ENCODE measurements around the gene TFF3. TPM values are rescaled to one million over a fixed set of nuclear protein-coding genes. Genes with fewer than 3 reads are reported as not detected.

TFF3 gene
- total RNA-seq, 1 donor from 2014 or later, result 5.5 TPM

- DNase-seq (ENCODE audit: low spot score), result no peak
These were observed 42.1 kb downstream of the TFF3 start for GRCh38 chr21:42272984-42273600.

GRCh38 chr21:42272109-42272962 lies 42.9 kb downstream of the TFF3 start:
- no peak for DNase-seq (ENCODE audit: low spot score)

- no peak for DNase-seq (ENCODE audit: low spot score)
These were observed 44.1 kb downstream of the TFF3 start for GRCh38 chr21:42271065-42271464.

- no peak for DNase-seq (ENCODE audit: low spot score)
These were observed 45.8 kb downstream of the TFF3 start for GRCh38 chr21:42269386-42269785.

GRCh38 chr21:42266971-42267556 lies 48.1 kb downstream of the TFF3 start:
- DNase-seq (ENCODE audit: low spot score), result no peak

GRCh38 chr21:42265231-42265812 lies 49.9 kb downstream of the TFF3 start:
- no peak for DNase-seq (ENCODE audit: low spot score)

- no peak for DNase-seq (ENCODE audit: low spot score)
These were observed 50.7 kb downstream of the TFF3 start for GRCh38 chr21:42264245-42265195.

GRCh38 chr21:42263591-42264131 lies 51.5 kb downstream of the TFF3 start:
- DNase-seq (ENCODE audit: low spot score), result no peak

GRCh38 chr21:42262831-42263231 lies 52.4 kb downstream of the TFF3 start:
- no peak for DNase-seq (ENCODE audit: low spot score)

- no peak for DNase-seq (ENCODE audit: low spot score)
These were observed 53.4 kb downstream of the TFF3 start for GRCh38 chr21:42261829-42262200.

Other genes starting within 250 kb of the TFF3 start
- gene UMODL1, start 244.1 kb downstream of the TFF3 start, total RNA-seq, result not detected
- 25.9 TPM for gene ABCG1, start 96.3 kb downstream of the TFF3 start, total RNA-seq
- gene TFF2, start 35.6 kb upstream of the TFF3 start, total RNA-seq, result not detected
- gene TFF1, start 51.1 kb upstream of the TFF3 start, total RNA-seq, result not detected
- gene TMPRSS3, start 80.6 kb upstream of the TFF3 start, total RNA-seq, result not detected
- gene UBASH3A, start 88.5 kb upstream of the TFF3 start, total RNA-seq, result 0.32 TPM
- gene RSPH1, start 180.8 kb upstream of the TFF3 start, total RNA-seq, result 0.22 TPM
- 7.0 TPM for gene SLC37A1, start 198.4 kb upstream of the TFF3 start, total RNA-seq